K562 (cell line): ENCODE measurements around the gene ENO2.

ENCODE experiments used
- CBX5 ChIP-seq: IDR thresholded peaks from 2 replicates; pipeline ENCODE4 v1.6.1; 2014; ENCODE audit warnings: low read depth, borderline replicate concordance
- HNRNPH1 ChIP-seq: fragments of 200-400 bp; formaldehyde crosslinking; optimal IDR thresholded peaks from 2 replicates; pipeline ENCODE3; 2017; ENCODE audit warnings: low read depth, mild to moderate bottlenecking, low read length, moderate library complexity
- MAZ ChIP-seq, 2 experiments: fragments of 450-650 bp in 1 of 2; sonication (generic) in 1 of 2; formaldehyde crosslinking; IDR thresholded peaks in 1 of 2; conservative IDR thresholded peaks in 1 of 2; 2 replicates each; pipeline versions ENCODE4 v1.4.0 to v1.5.0; 2020; ENCODE audit warnings: mild to moderate bottlenecking in 1 of 2, missing genetic modification reagents in 1 of 2
- NFYB ChIP-seq: IDR thresholded peaks from 2 replicates; pipeline ENCODE4 v1.6.1; 2011; ENCODE audit warnings: mild to moderate bottlenecking, moderate library complexity; ENCODE audit not compliant: insufficient read length; ENCODE audit errors: extremely low read depth
- POLR2AphosphoS5 ChIP-seq: IDR thresholded peaks from 2 replicates; pipeline ENCODE4 v1.6.1; 2011; ENCODE audit warnings: mild to moderate bottlenecking, low read depth, low read length, moderate library complexity; ENCODE audit not compliant: control insufficient read depth, insufficient read depth
- RFX5 ChIP-seq: IDR thresholded peaks from 2 replicates; pipeline ENCODE4 v1.6.1; 2011; ENCODE audit warnings: low read depth, mild to moderate bottlenecking, improper control_type of control experiment, low read length
- RHOXF2B ChIP-seq: fragments of 250-450 bp; sonication (Bioruptor Pico); conservative IDR thresholded peaks from 2 replicates; pipeline ENCODE4 v1.5.1; 2021
- SMARCC2 ChIP-seq: fragments of 450-650 bp; IDR thresholded peaks from 2 replicates; pipeline ENCODE4 v1.6.1; 2017; ENCODE audit warnings: antibody characterized with exemption, moderate library complexity, mild to moderate bottlenecking, low read depth
- SREBF2 ChIP-seq: sonication (generic); formaldehyde crosslinking; IDR thresholded peaks from 2 replicates; pipeline ENCODE4 v1.4.0; 2020; ENCODE audit warnings: mild to moderate bottlenecking, missing genetic modification reagents
- TAF1 ChIP-seq: IDR thresholded peaks from 2 replicates; pipeline ENCODE4 v1.6.1; 2011; ENCODE audit warnings: mild to moderate bottlenecking, low read length, moderate library complexity; ENCODE audit not compliant: insufficient read depth, control insufficient read depth, severe bottlenecking; ENCODE audit errors: extremely low read depth
- XRCC4 ChIP-seq: IDR thresholded peaks from one replicate; pipeline ENCODE4 v1.6.1; 2011; ENCODE audit not compliant: insufficient read depth, insufficient read length; ENCODE audit errors: extremely low read depth
- ZNF274 ChIP-seq: IDR thresholded peaks from 2 replicates; pipeline ENCODE4 v1.6.1; 2011; ENCODE audit warnings: low read depth, mild to moderate bottlenecking, low read length, moderate library complexity, borderline replicate concordance
- ZZZ3 ChIP-seq: fragments of 450-650 bp; IDR thresholded peaks from 2 replicates; pipeline ENCODE4 v1.6.1; 2016; ENCODE audit warnings: antibody characterized with exemption, mild to moderate bottlenecking, moderate library complexity
- TF ChIP-seq, protein P1 (sequence below), 3 experiments: IDR thresholded peaks in 2 of 3; conservative IDR thresholded peaks in 1 of 3; 2 replicates each; pipeline ENCODE4 v1.5.1; 2011 to 2012; ENCODE audit warnings: low read length in 3 of 3, mild to moderate bottlenecking in 3 of 3, control low read depth in 2 of 3, improper control_type of control experiment in 1 of 3, inconsistent platforms in 1 of 3, low read depth in 1 of 3, mixed read lengths in 1 of 3, moderate library complexity in 1 of 3; ENCODE audit not compliant: insufficient read depth in 2 of 3

DNA sequence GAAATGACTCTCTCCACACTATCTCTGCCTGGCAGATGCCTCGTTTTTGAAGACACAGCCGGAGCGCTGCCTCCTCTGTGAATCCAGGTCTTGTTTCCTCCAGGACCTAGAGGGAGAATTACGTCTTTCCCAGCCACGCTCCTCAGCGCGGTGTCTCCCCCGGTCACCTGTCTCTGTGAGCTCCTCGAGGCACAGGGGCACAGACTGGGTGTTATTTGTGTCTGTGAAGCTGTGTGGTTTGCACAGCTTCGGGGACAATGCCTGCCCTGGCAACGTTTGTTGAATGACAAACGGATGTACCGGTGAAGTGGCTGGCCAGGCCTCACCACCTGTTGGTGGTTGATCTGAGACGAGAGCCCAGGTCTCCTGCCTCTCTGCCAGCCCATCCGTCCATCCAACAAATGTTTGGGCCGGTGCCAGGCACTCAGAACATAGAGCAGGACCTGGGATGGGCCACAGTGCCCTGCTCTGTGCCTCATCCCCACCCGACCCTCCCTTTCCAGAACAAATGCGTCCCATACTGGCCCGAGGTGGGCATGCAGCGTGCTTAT, 42.8 kb downstream of the ENO2 start:
- TF ChIP-seq TAF1 (no peak), XRCC4 (no peak), NFYB (no peak), SMARCC2 (no peak), POLR2AphosphoS5 (no peak), RFX5 (no peak), ZZZ3 (no peak), MAZ (CRISPR knock-in tag; conservative IDR thresholded peaks at IDR 0.05 in 1 of 2, IDR thresholded peaks at IDR 0.05 in 1 of 2) (no peak), HNRNPH1 (no peak), CBX5 (no peak), ZNF274 (no peak), SREBF2 (no peak), RHOXF2B (CRISPR knock-in tag) (no peak)
- TF ChIP-seq, protein P1, sequence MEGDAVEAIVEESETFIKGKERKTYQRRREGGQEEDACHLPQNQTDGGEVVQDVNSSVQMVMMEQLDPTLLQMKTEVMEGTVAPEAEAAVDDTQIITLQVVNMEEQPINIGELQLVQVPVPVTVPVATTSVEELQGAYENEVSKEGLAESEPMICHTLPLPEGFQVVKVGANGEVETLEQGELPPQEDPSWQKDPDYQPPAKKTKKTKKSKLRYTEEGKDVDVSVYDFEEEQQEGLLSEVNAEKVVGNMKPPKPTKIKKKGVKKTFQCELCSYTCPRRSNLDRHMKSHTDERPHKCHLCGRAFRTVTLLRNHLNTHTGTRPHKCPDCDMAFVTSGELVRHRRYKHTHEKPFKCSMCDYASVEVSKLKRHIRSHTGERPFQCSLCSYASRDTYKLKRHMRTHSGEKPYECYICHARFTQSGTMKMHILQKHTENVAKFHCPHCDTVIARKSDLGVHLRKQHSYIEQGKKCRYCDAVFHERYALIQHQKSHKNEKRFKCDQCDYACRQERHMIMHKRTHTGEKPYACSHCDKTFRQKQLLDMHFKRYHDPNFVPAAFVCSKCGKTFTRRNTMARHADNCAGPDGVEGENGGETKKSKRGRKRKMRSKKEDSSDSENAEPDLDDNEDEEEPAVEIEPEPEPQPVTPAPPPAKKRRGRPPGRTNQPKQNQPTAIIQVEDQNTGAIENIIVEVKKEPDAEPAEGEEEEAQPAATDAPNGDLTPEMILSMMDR (IDR thresholded peaks at IDR 0.05 in 2 of 3, conservative IDR thresholded peaks at IDR 0.05 in 1 of 3; ENCODE audit: insufficient read depth in 2 of 3, low read depth in 1 of 3, low read length in 3 of 3), result no peak
